ENCODE measurements around the gene METTL27.

The METTL27 gene

DNA sequence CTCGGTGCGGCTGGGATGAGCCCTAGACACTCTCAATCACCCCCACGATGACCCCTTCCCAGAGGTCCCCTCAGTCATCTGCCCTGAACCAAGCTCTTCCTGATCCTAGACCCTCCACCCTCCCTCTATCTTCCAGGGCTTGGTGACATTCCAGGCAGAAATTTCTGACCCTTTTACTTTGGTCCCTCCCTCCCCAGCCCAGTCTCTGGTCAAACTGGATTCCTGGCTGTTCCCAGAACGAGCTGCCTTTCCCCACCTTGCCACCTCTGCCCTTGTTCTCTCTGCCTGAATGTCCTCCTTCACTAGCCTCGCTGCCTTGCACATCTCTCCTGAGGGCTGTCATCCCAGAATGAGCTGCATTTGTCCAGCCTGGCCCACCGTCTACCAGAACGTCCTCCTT, 12.8 kb downstream of the METTL27 start:
- peaks cover 14% of the 10 kb centered on the region for H3K4me1 ChIP-seq (ENCODE audit: control insufficient read depth, insufficient read depth, low read length)
- ChIA-PET POLR2A (no interaction called here), CTCF (interaction anchor here (0.6 to 1.2 kb wide), 4 partner anchors 13 to 94 kb away, joined by 3 to 4 read pairs (median 3); partner anchors contain the start of gene METTL27)
- no peaks in the 10 kb centered on the region for H3K36me3 ChIP-seq (ENCODE audit: control insufficient read depth in 2 of 2, insufficient read depth in 1 of 2, low read length in 2 of 2)
- TF ChIP-seq ZNF341 (tag by site-specific recombination; IDR thresholded peaks at IDR 0.05; ENCODE audit: low read depth) (peak; percentile 67), WT1 (tag by site-specific recombination; IDR thresholded peaks at IDR 0.05) (no peak)
- no peaks in the 10 kb centered on the region for H3K9me3 ChIP-seq (ENCODE audit: control insufficient read depth, insufficient read depth, low read depth, low read length)
- H3K4me3 ChIP-seq (ENCODE audit: low read depth, low read length): no peak overlapping the region
- no peak overlapping the region for H3K27ac ChIP-seq (ENCODE audit: extremely low read depth, low read depth, low read length)

DNA sequence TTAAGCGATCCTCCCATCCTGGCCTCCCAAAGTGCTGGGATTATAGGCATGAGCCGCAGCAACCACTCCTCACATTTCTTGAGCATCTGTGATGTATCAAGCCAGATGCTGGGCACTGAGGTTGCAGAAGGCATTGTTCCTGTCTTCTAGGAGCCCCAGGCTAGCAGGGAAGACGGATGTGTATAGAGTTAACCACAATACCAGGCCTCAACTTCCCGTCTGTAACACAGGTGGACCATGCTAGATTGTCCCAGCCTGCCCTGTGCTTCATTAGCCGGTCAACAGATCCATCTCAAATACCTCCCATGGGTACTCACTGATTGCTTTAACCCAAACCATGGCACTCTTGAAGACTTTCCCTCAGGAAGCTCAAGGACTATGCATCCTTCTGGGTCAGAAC, 13.3 kb downstream of the METTL27 start:
- CTCF ChIA-PET: interaction anchor here (0.6 to 1.2 kb wide), 3 partner anchors 14 to 94 kb away, joined by 3 to 4 read pairs (median 3); partner anchors contain the start of gene METTL27
- TF ChIP-seq TCF7L2 (IDR thresholded peaks at IDR 0.05; ENCODE audit: borderline replicate concordance, low read depth, low read length) (no peak), ZNF830 (tag by site-specific recombination; IDR thresholded peaks at IDR 0.05; ENCODE audit: low read depth) (no peak), ZNF121 (tag by site-specific recombination; IDR thresholded peaks at IDR 0.05) (peak; percentile 8; the same call in 1 of the 2 replicates), MZF1 (tag by site-specific recombination; IDR thresholded peaks at IDR 0.05; ENCODE audit: borderline replicate concordance) (no peak), ZNF202 (tag by site-specific recombination; IDR thresholded peaks at IDR 0.05; ENCODE audit: borderline replicate concordance) (no peak)
- POLR2A ChIA-PET: interaction anchor here (0.7 to 1.7 kb wide), 2 partner anchors 19 to 22 kb away, joined by 3 to 7 read pairs; no protein-coding TSS in a partner anchor
- no peaks in the 10 kb centered on the region for H3K9me3 ChIP-seq (ENCODE audit: control insufficient read depth, insufficient read depth, low read depth, low read length)
- H3K4me3 ChIP-seq (ENCODE audit: low read depth, low read length): no peak overlapping the region
- H3K36me3 ChIP-seq (ENCODE audit: control insufficient read depth in 2 of 2, insufficient read depth in 1 of 2, low read length in 2 of 2): no peaks in the 10 kb centered on the region
- H3K27ac ChIP-seq (ENCODE audit: extremely low read depth, low read depth, low read length): peak overlapping the region; percentile 85; the same call in 1 of the 2 replicates
- peaks cover 14% of the 10 kb centered on the region for H3K4me1 ChIP-seq (ENCODE audit: control insufficient read depth, insufficient read depth, low read length)

DNA sequence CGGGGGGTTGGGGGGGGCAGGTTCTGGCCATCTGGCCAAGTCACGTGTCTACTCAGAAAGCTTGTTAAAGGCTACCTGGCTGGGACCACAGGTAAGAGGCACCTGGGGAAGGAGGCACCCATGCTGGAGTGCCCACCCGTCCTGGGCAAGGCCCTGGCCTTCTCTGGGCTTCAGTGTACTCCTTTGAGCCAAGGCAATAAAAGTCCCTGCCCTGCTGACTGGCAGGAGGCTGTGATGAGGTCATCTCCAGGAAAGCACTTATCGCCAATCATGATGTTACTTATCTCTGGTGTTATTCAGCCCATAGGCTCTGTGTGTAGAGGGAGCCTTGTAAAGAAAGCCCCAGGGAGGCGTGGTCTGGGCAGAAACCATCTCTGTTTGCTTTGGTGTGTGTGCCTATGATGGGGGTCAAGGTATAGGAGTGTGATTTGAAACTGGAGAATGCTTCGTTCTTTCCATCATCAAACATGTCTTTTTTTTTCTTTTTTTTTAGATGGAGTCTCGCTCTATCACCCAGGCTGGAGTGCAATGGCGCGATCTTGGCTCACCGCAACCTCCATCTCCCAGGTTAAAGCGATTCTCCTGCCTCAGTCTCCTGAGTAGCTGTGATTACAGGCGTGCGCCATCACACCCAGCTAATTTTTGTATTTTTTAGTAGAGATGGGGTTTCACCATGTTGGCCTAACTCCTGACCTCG, 14.1 kb downstream of the METTL27 start:
- ChIA-PET POLR2A (interaction anchor here (0.6 to 1.7 kb wide), 6 partner anchors 14 to 351 kb away, joined by 3 to 7 read pairs (median 3); partner anchors contain the start of gene METTL27), CTCF (interaction anchor here (0.7 to 3.5 kb wide), 3 partner anchors 17 to 94 kb away, joined by 3 to 29 read pairs (median 9); no protein-coding TSS in a partner anchor)
- Histone ChIP-seq H3K4me1 (ENCODE audit: control insufficient read depth, insufficient read depth, low read length) (peaks cover 14% of the 10 kb centered on the region), H3K9me3 (ENCODE audit: control insufficient read depth, insufficient read depth, low read depth, low read length) (no peaks in the 10 kb centered on the region), H3K4me3 (ENCODE audit: low read depth, low read length) (peak overlapping the region; percentile 18; the same call in 1 of the 2 replicates), H3K27ac (ENCODE audit: extremely low read depth, low read depth, low read length) (peak overlapping the region; percentile 85), H3K36me3 (ENCODE audit: control insufficient read depth in 2 of 2, insufficient read depth in 1 of 2, low read length in 2 of 2) (no peaks in the 10 kb centered on the region)
- TF ChIP-seq ZBTB17 (tag by site-specific recombination; IDR thresholded peaks at IDR 0.05) (peak; percentile 68), ZNF555 (tag by site-specific recombination; conservative IDR thresholded peaks at IDR 0.05) (no peak), ZNF10 (tag by site-specific recombination; IDR thresholded peaks at IDR 0.05) (no peak), KLF8 (tag by site-specific recombination; IDR thresholded peaks at IDR 0.05) (no peak), ZNF23 (tag by site-specific recombination; IDR thresholded peaks at IDR 0.05; ENCODE audit: borderline replicate concordance) (no peak), ZFP41 (tag by site-specific recombination; IDR thresholded peaks at IDR 0.05; ENCODE audit: borderline replicate concordance) (no peak), TCF7L2 (IDR thresholded peaks at IDR 0.05; ENCODE audit: borderline replicate concordance, low read depth, low read length) (no peak), MEIS1 (CRISPR knock-in tag; IDR thresholded peaks at IDR 0.05; ENCODE audit: borderline replicate concordance) (no peak), EGR2 (tag by site-specific recombination; IDR thresholded peaks at IDR 0.05; ENCODE audit: low read depth) (no peak), REPIN1 (tag by site-specific recombination; IDR thresholded peaks at IDR 0.05; ENCODE audit: low read depth) (no peak), ZNF777 (tag by site-specific recombination; IDR thresholded peaks at IDR 0.05; ENCODE audit: borderline replicate concordance) (no peak), KLF16 (tag by site-specific recombination; IDR thresholded peaks at IDR 0.05) (peak; percentile 30; the same call in 1 of the 2 replicates), ZSCAN23 (tag by site-specific recombination; IDR thresholded peaks at IDR 0.05) (peak; percentile 27; the same call in 1 of the 2 replicates), RBAK (tag by site-specific recombination; IDR thresholded peaks at IDR 0.05) (no peak), KLF7 (tag by site-specific recombination; IDR thresholded peaks at IDR 0.05; ENCODE audit: borderline replicate concordance) (peak; percentile 47; the same call in 1 of the 2 replicates), GLI2 (tag by site-specific recombination; IDR thresholded peaks at IDR 0.05; ENCODE audit: borderline replicate concordance, low read depth) (no peak), MYNN (tag by site-specific recombination; IDR thresholded peaks at IDR 0.05; ENCODE audit: borderline replicate concordance) (peak; percentile 96)
- TF ChIP-seq, protein P1, sequence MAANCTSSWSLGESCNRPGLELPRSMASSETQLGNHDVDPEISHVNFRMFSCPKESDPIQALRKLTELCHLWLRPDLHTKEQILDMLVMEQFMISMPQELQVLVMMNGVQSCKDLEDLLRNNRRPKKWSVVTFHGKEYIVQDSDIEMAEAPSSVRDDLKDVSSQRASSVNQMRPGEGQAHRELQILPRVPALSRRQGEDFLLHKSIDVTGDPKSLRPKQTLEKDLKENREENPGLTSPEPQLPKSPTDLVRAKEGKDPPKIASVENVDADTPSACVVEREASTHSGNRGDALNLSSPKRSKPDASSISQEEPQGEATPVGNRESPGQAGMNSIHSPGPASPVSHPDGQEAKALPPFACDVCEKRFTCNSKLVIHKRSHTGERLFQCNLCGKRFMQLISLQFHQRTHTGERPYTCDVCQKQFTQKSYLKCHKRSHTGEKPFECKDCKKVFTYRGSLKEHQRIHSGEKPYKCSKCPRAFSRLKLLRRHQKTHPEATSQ (tag by site-specific recombination; IDR thresholded peaks at IDR 0.05): no peak
- TF ChIP-seq, protein P2, sequence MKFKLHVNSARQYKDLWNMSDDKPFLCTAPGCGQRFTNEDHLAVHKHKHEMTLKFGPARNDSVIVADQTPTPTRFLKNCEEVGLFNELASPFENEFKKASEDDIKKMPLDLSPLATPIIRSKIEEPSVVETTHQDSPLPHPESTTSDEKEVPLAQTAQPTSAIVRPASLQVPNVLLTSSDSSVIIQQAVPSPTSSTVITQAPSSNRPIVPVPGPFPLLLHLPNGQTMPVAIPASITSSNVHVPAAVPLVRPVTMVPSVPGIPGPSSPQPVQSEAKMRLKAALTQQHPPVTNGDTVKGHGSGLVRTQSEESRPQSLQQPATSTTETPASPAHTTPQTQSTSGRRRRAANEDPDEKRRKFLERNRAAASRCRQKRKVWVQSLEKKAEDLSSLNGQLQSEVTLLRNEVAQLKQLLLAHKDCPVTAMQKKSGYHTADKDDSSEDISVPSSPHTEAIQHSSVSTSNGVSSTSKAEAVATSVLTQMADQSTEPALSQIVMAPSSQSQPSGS (tag by site-specific recombination; IDR thresholded peaks at IDR 0.05; ENCODE audit: low read depth): peak; percentile 96
- TF ChIP-seq, protein P3, sequence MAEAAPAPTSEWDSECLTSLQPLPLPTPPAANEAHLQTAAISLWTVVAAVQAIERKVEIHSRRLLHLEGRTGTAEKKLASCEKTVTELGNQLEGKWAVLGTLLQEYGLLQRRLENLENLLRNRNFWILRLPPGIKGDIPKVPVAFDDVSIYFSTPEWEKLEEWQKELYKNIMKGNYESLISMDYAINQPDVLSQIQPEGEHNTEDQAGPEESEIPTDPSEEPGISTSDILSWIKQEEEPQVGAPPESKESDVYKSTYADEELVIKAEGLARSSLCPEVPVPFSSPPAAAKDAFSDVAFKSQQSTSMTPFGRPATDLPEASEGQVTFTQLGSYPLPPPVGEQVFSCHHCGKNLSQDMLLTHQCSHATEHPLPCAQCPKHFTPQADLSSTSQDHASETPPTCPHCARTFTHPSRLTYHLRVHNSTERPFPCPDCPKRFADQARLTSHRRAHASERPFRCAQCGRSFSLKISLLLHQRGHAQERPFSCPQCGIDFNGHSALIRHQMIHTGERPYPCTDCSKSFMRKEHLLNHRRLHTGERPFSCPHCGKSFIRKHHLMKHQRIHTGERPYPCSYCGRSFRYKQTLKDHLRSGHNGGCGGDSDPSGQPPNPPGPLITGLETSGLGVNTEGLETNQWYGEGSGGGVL (tag by site-specific recombination; IDR thresholded peaks at IDR 0.05): 0 out of 2 replicates have a peak, but pooled peaks have one; percentile 37
